GM12801 (cell line): Measurements from ENCODE around the gene RBPJL.

Experiments
- CTCF ChIP-seq: IDR thresholded peaks from one replicate; pipeline ENCODE4 v1.5.1; 2011; ENCODE audit warnings: control low read depth; ENCODE audit not compliant: insufficient read length; ENCODE audit errors: extremely low read depth

Gene RBPJL

GRCh38 chr20:45288376-45288775 is 18.3 kb upstream of the RBPJL start:
- TF ChIP-seq CTCF, result no peak

GRCh38 chr20:45288860-45289259 is 17.8 kb upstream of the RBPJL start:
- no peak for TF ChIP-seq CTCF

GRCh38 chr20:45289942-45290676 is 16.5 kb upstream of the RBPJL start:
- TF ChIP-seq CTCF, result no peak

GRCh38 chr20:45290677-45291355 is 15.8 kb upstream of the RBPJL start:
- no peak for TF ChIP-seq CTCF

- no peak for TF ChIP-seq CTCF
Measured at GRCh38 chr20:45291526-45291925, 15.1 kb upstream of the RBPJL start.

- no peak for TF ChIP-seq CTCF
Measured at GRCh38 chr20:45292343-45292742, 14.3 kb upstream of the RBPJL start.

- TF ChIP-seq CTCF, result no peak
Measured at GRCh38 chr20:45293041-45294002, 13.3 kb upstream of the RBPJL start.
